ENCODE results near the gene LYRM1. TPM values are rescaled to one million over a fixed set of nuclear protein-coding genes. Genes with fewer than 3 reads are reported as not detected.

LYRM1 gene
- total RNA-seq, 3 donors from 2014 or later, result 16.4 to 25.2 (median 17.3) TPM

- no peak overlapping the region for H3K4me3 ChIP-seq
- peaks cover 9% of the 10 kb centered on the region for H3K4me1 ChIP-seq (ENCODE audit: low read depth)
- intact Hi-C loops (cut with DNase I, micrococcal nuclease), result no loop called here
- no peak for DNase-seq
- no peaks in the 10 kb centered on the region for H3K9me3 ChIP-seq
- no peak for TF ChIP-seq CTCF (IDR thresholded peaks at IDR 0.05)
- ATAC-seq, result no peak
- no peaks in the 10 kb centered on the region for H3K36me3 ChIP-seq (ENCODE audit: low read depth)
These were observed 26.4 kb upstream of the LYRM1 start for GRCh38 chr16:20874088-20874581.

GRCh38 chr16:20875355-20875650 is 25.3 kb upstream of the LYRM1 start:
- ATAC-seq, result no peak
- intact Hi-C loops (cut with DNase I, micrococcal nuclease), result no loop called here
- Histone ChIP-seq H3K9me3 (no peaks in the 10 kb centered on the region), H3K4me1 (ENCODE audit: low read depth) (no peaks in the 10 kb centered on the region), H3K4me3 (no peak overlapping the region), H3K36me3 (ENCODE audit: low read depth) (no peaks in the 10 kb centered on the region)
- no peak for TF ChIP-seq CTCF (IDR thresholded peaks at IDR 0.05)
- no peak for DNase-seq

GRCh38 chr16:20878682-20879147 is 21.9 kb upstream of the LYRM1 start:
- no peaks in the 10 kb centered on the region for H3K9me3 ChIP-seq
- H3K36me3 ChIP-seq (ENCODE audit: low read depth), result no peaks in the 10 kb centered on the region
- no peak for ATAC-seq
- intact Hi-C loops (cut with DNase I, micrococcal nuclease), result no loop called here
- DNase-seq, result no peak
- TF ChIP-seq CTCF (IDR thresholded peaks at IDR 0.05), result no peak
- H3K4me3 ChIP-seq, result no peak overlapping the region
- H3K4me1 ChIP-seq (ENCODE audit: low read depth), result peaks cover 22% of the 10 kb centered on the region

GRCh38 chr16:20879175-20880040 is 21.2 kb upstream of the LYRM1 start:
- Histone ChIP-seq H3K36me3 (ENCODE audit: low read depth) (no peaks in the 10 kb centered on the region), H3K4me1 (ENCODE audit: low read depth) (peaks cover 26% of the 10 kb centered on the region), H3K9me3 (no peaks in the 10 kb centered on the region), H3K4me3 (no peak overlapping the region)
- intact Hi-C loops (cut with DNase I, micrococcal nuclease), result no loop called here
- DNase-seq, result no peak
- no peak for TF ChIP-seq CTCF (IDR thresholded peaks at IDR 0.05)
- ATAC-seq, result no peak

GRCh38 chr16:20880867-20881502 is 19.6 kb upstream of the LYRM1 start:
- H3K36me3 ChIP-seq (ENCODE audit: low read depth), result no peaks in the 10 kb centered on the region
- intact Hi-C loops (cut with DNase I, micrococcal nuclease), result no loop called here
- peaks cover 26% of the 10 kb centered on the region for H3K4me1 ChIP-seq (ENCODE audit: low read depth)
- DNase-seq (no peak), ATAC-seq (peak; percentile 51)
- no peak overlapping the region for H3K4me3 ChIP-seq
- H3K9me3 ChIP-seq, result no peaks in the 10 kb centered on the region
- no peak for TF ChIP-seq CTCF (IDR thresholded peaks at IDR 0.05)
